Prostate gland (tissue), 2 donors: ENCODE measurements around the gene AAMP. TPM values are rescaled to one million over a fixed set of nuclear protein-coding genes. Genes with fewer than 3 reads are reported as not detected.

Experiments used
- DNase-seq: peaks from one replicate; pipeline ENCODE4 v3.0.0-alpha.2; 2019; ENCODE audit warnings: low spot score
- H3K27ac ChIP-seq, 2 donors: fragments of 200-600 bp; sonication (generic); 2 replicates each; pipeline ENCODE4 v1.5.1; 2017 to 2019
- H3K27me3 ChIP-seq: fragments of 200-600 bp; sonication (generic); replicated peaks from 2 replicates; pipeline ENCODE4 v1.5.1; 2019; ENCODE audit not compliant: insufficient read depth
- H3K36me3 ChIP-seq, 2 donors: fragments of 200-600 bp; sonication (generic); 1 replicate in 1 of 2; 2 replicates in 1 of 2; pipeline versions ENCODE4 v1.5.1 to v1.8.1; 2017 to 2019
- H3K4me1 ChIP-seq: fragments of 200-600 bp; sonication (generic); replicated peaks from 2 replicates; pipeline ENCODE4 v1.5.1; 2019
- H3K4me3 ChIP-seq, 2 donors: fragments of 200-600 bp; sonication (generic); 2 replicates each; pipeline ENCODE4 v1.5.1; 2017 to 2019
- H3K9me3 ChIP-seq: fragments of 200-600 bp; sonication (generic); 2 replicates; pipeline ENCODE4 v1.5.1; 2017
- CTCF ChIP-seq, 4 experiments: fragments of 200-600 bp in 2 of 4; fragments of 450-650 bp in 2 of 4; sonication (generic) in 2 of 4; IDR thresholded peaks; 1 replicate in 3 of 4; 2 replicates in 1 of 4; pipeline ENCODE4 v1.5.1; 2016 to 2019; ENCODE audit warnings: antibody characterized with exemption in 4 of 4, mild to moderate bottlenecking in 2 of 4, moderate library complexity in 2 of 4
- POLR2A ChIP-seq: fragments of 450-650 bp; IDR thresholded peaks from one replicate; pipeline ENCODE4 v1.6.1; 2016; ENCODE audit warnings: antibody characterized with exemption, mild to moderate bottlenecking
- POLR2AphosphoS5 ChIP-seq: sonication (generic); formaldehyde crosslinking; IDR thresholded peaks from one replicate; pipeline ENCODE4 v1.6.1; 2017; ENCODE audit warnings: antibody characterized with exemption
- WGBS: methylation state at CpG from one replicate; pipeline ENCODE4 v1.1.5; 2018; 5-methylcytosine and 5-hydroxymethylcytosine counted together
- intact Hi-C: fragments of 100-400 bp; cut with DNase I; formaldehyde crosslinking; loops from one replicate; pipeline ENCODE4 v1.14.2; 2022
- total RNA-seq, 2 donors: library from RNA; depleted of rRNA; stranded (reverse); fragments of >200 nt; gene quantifications; one replicate each; pipeline ENCODE4 v1.1.0, GENCODE V29; 2016

Gene AAMP
- total RNA-seq, 2 donors from 2014 or later: 217 to 237 TPM

- H3K27me3 ChIP-seq: no peaks in the 10 kb centered on the region
- 69% methylated on average over 13 of the region's 16 CpGs for WGBS
- H3K4me1 ChIP-seq: peaks cover 61% of the 10 kb centered on the region
- intact Hi-C loops: loop anchor here (10.0 kb wide), 1 partner anchor 281 kb away; the partner anchor contains the start of genes CNOT9 and USP37
- no peak for TF ChIP-seq POLR2AphosphoS5
- peak; percentile 53 for TF ChIP-seq POLR2A
- peaks cover 0 to 8% of the 10 kb centered on the region in 2 donors for H3K36me3 ChIP-seq
- no peaks in the 10 kb centered on the region for H3K9me3 ChIP-seq
- H3K4me3 ChIP-seq: no peak overlapping the region
- peak overlapping the region; percentile 94 to 96 for H3K27ac ChIP-seq
- DNase-seq: no peak
These were observed 14.3 kb upstream of the AAMP start for GRCh38 chr2:218284106-218284811.

GRCh38 chr2:218282173-218282991 lies 12.4 kb upstream of the AAMP start:
- intact Hi-C loops: loop anchor here (10.0 kb wide), 1 partner anchor 282 kb away; the partner anchor contains the start of genes CNOT9 and USP37
- TF ChIP-seq POLR2AphosphoS5 (peak; percentile 61), CTCF (IDR thresholded peaks at IDR 0.05) (no peak), POLR2A (peak; percentile 46)
- 32% methylated on average over 17 of the region's 17 CpGs for WGBS
- H3K27me3 ChIP-seq: no peaks in the 10 kb centered on the region
- H3K9me3 ChIP-seq: no peaks in the 10 kb centered on the region
- H3K27ac ChIP-seq: peak overlapping the region; percentile 94 to 96
- H3K4me1 ChIP-seq: peaks cover 56% of the 10 kb centered on the region
- H3K36me3 ChIP-seq: peaks cover 6 to 8% of the 10 kb centered on the region in 2 donors
- peak; percentile 71 for DNase-seq
- H3K4me3 ChIP-seq: no peak overlapping the region

- DNase-seq: no peak
- 49% methylated on average over 3 of the region's 3 CpGs for WGBS
- H3K4me1 ChIP-seq: peaks cover 49% of the 10 kb centered on the region
- no peaks in the 10 kb centered on the region for H3K9me3 ChIP-seq
- H3K4me3 ChIP-seq: no peak overlapping the region
- H3K36me3 ChIP-seq: peaks cover 14 to 16% of the 10 kb centered on the region in 2 donors
- peak overlapping the region; percentile 94 to 96 for H3K27ac ChIP-seq
- no peaks in the 10 kb centered on the region for H3K27me3 ChIP-seq
- intact Hi-C loops: loop anchor here (10.0 kb wide), 1 partner anchor 283 kb away; the partner anchor contains the start of genes CNOT9 and USP37
- no peak for TF ChIP-seq POLR2AphosphoS5
- no peak for TF ChIP-seq POLR2A
- no peak for TF ChIP-seq CTCF (IDR thresholded peaks at IDR 0.05)
These were observed 11.5 kb upstream of the AAMP start for GRCh38 chr2:218281449-218281848.

- WGBS: 95% methylated on average over 14 of the region's 14 CpGs
- TF ChIP-seq POLR2AphosphoS5: no peak
- TF ChIP-seq CTCF (IDR thresholded peaks at IDR 0.05): no peak
- TF ChIP-seq POLR2A: no peak
- H3K4me1 ChIP-seq: peaks cover 38% of the 10 kb centered on the region
- intact Hi-C loops: loop anchor here (10.0 kb wide), 1 partner anchor 284 kb away; the partner anchor contains the start of genes CNOT9 and USP37
- H3K27ac ChIP-seq: peak overlapping the region in 1 of 2 donors; percentile 11
- no peak for DNase-seq
- peaks cover 22 to 26% of the 10 kb centered on the region in 2 donors for H3K36me3 ChIP-seq
- no peaks in the 10 kb centered on the region for H3K27me3 ChIP-seq
- H3K9me3 ChIP-seq: no peaks in the 10 kb centered on the region
- H3K4me3 ChIP-seq: no peak overlapping the region
These were observed 10.4 kb upstream of the AAMP start for GRCh38 chr2:218280260-218280870.
